ENCODE results near the gene FBXW12. TPM values are rescaled to one million over a fixed set of nuclear protein-coding genes. Genes with fewer than 3 reads are reported as not detected.

Gene FBXW12
- total RNA-seq, 2 experiments from 2014 or later = not detected

- ChIA-PET POLR2A (no interaction called here), CTCF (interaction anchor here (1.0 to 12.8 kb wide), 4 partner anchors 8 to 140 kb away, joined by 3 to 312 read pairs (median 14); partner anchors contain the start of genes CCDC51 and TMA7)
- H3K9me3 Mint-ChIP-seq = no peaks in the 10 kb centered on the region
- no peak for DNase-seq
- ATAC-seq = peak; percentile 42
- H3K36me3 Mint-ChIP-seq (ENCODE audit: low read depth) = no peaks in the 10 kb centered on the region
- TF ChIP-seq, protein P1, sequence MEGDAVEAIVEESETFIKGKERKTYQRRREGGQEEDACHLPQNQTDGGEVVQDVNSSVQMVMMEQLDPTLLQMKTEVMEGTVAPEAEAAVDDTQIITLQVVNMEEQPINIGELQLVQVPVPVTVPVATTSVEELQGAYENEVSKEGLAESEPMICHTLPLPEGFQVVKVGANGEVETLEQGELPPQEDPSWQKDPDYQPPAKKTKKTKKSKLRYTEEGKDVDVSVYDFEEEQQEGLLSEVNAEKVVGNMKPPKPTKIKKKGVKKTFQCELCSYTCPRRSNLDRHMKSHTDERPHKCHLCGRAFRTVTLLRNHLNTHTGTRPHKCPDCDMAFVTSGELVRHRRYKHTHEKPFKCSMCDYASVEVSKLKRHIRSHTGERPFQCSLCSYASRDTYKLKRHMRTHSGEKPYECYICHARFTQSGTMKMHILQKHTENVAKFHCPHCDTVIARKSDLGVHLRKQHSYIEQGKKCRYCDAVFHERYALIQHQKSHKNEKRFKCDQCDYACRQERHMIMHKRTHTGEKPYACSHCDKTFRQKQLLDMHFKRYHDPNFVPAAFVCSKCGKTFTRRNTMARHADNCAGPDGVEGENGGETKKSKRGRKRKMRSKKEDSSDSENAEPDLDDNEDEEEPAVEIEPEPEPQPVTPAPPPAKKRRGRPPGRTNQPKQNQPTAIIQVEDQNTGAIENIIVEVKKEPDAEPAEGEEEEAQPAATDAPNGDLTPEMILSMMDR (IDR thresholded peaks at IDR 0.05) = peak; percentile 26
- H3K27me3 Mint-ChIP-seq = no peaks in the 10 kb centered on the region
- no peak overlapping the region for H3K27ac Mint-ChIP-seq
- no peaks in the 10 kb centered on the region for H3K4me1 Mint-ChIP-seq (ENCODE audit: low read depth)
- H3K4me3 Mint-ChIP-seq = no peak overlapping the region
- intact Hi-C loops (cut with micrococcal nuclease) = no loop called here
Observed at GRCh38 chr3:48408823-48409281, 36.8 kb downstream of the FBXW12 start.

- DNase-seq (no peak), ATAC-seq (no peak)
- no peaks in the 10 kb centered on the region for H3K36me3 Mint-ChIP-seq (ENCODE audit: low read depth)
- POLR2A ChIA-PET = no interaction called here
- H3K27ac Mint-ChIP-seq = no peak overlapping the region
- intact Hi-C loops (cut with micrococcal nuclease) = no loop called here
- no peaks in the 10 kb centered on the region for H3K9me3 Mint-ChIP-seq
- H3K4me3 Mint-ChIP-seq = no peak overlapping the region
- H3K27me3 Mint-ChIP-seq = no peaks in the 10 kb centered on the region
- TF ChIP-seq, protein P1 (IDR thresholded peaks at IDR 0.05) = no peak
- H3K4me1 Mint-ChIP-seq (ENCODE audit: low read depth) = no peaks in the 10 kb centered on the region
- CTCF ChIA-PET = interaction anchor here (4.5 to 12.8 kb wide), 2 partner anchors 9 to 25 kb away, joined by 23 to 312 read pairs; no protein-coding TSS in a partner anchor
Observed at GRCh38 chr3:48409291-48410201, 37.5 kb downstream of the FBXW12 start.

DNA sequence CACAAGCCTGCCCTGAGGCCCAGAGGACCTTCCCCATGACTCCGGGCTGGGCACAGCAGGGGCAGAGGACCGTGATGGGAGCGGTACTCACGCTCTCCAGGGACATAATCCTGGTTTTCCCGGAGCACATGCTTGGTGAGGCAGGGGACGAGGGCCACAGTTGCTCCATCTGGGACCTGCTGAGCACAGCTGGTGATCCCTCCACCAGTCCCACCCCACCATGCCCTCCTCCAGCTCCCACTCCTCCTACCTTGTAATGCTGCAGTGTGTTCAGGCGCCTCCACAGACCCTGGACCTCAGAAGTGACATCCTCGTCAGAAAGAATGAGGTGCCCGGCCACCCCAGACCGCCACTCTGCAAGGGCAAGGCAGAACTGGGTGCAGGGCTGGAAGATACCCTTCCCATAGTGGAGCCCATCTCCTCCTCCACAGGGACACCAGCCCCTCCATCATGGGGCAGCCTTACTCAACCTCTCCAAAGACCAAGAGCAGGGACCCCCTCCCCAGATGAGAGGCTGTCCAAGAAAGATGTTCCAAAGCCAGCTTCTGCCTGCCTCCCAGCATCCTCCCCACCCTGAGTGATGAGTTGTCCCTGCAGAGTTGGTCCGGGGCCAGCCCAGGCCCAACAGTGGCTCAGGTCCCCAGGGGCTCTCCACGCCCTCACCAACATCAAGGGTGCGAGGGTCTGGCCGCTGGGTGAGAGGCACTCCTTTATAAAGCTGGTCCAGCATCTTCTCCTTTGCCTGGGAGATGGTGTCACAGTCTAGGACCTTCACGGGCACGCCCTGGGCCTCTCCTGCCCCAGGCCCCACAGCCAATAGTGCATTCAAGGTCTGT, 38.4 kb downstream of the FBXW12 start:
- ChIA-PET POLR2A (no interaction called here), CTCF (interaction anchor here (4.5 to 12.8 kb wide), 2 partner anchors 10 to 24 kb away, joined by 23 to 312 read pairs; no protein-coding TSS in a partner anchor)
- H3K4me3 Mint-ChIP-seq = no peak overlapping the region
- TF ChIP-seq, protein P1 (IDR thresholded peaks at IDR 0.05) = no peak
- H3K9me3 Mint-ChIP-seq = no peaks in the 10 kb centered on the region
- intact Hi-C loops (cut with micrococcal nuclease) = no loop called here
- no peaks in the 10 kb centered on the region for H3K4me1 Mint-ChIP-seq (ENCODE audit: low read depth)
- DNase-seq (no peak), ATAC-seq (no peak)
- no peaks in the 10 kb centered on the region for H3K27me3 Mint-ChIP-seq
- no peaks in the 10 kb centered on the region for H3K36me3 Mint-ChIP-seq (ENCODE audit: low read depth)
- no peak overlapping the region for H3K27ac Mint-ChIP-seq

DNA sequence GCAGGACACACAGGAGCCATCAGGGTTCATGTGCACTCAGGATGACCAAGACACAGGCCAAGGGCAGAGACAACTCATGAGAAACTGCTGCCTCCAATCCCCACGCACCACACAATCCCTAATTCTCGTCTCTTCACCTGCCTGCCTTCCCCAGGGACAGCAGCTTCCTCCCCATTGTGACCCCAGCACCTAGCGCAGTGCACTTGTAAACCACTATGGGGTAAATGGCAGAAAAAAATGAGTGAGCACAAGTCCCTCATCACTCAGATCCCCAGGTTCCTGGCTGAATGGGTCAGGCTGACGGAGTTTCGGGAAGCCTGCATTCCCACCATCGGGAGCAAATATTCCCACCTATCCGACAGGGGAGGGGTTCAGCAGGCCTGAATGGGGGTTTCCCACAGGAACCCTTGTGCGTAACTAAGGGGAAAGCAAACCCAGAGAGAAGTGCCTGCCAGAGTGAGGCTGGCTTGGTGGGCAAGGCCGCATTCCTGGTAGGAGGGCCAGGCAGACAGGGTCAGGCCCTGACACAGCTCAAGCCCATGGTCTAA, 39.1 kb downstream of the FBXW12 start:
- H3K9me3 Mint-ChIP-seq = no peaks in the 10 kb centered on the region
- no peak overlapping the region for H3K4me3 Mint-ChIP-seq
- DNase-seq = no peak
- intact Hi-C loops (cut with micrococcal nuclease) = no loop called here
- CTCF ChIA-PET = interaction anchor here (2.4 to 4.5 kb wide), 2 partner anchors 10 to 25 kb away, joined by 20 to 23 read pairs; no protein-coding TSS in a partner anchor
- ATAC-seq = no peak
- no peaks in the 10 kb centered on the region for H3K27me3 Mint-ChIP-seq
- TF ChIP-seq, protein P1 (IDR thresholded peaks at IDR 0.05) = no peak
- no peak overlapping the region for H3K27ac Mint-ChIP-seq
- POLR2A ChIA-PET = no interaction called here
- no peaks in the 10 kb centered on the region for H3K36me3 Mint-ChIP-seq (ENCODE audit: low read depth)
- H3K4me1 Mint-ChIP-seq (ENCODE audit: low read depth) = no peaks in the 10 kb centered on the region
